ENCODE data around the gene PRPF8. TPM values are rescaled to one million over a fixed set of nuclear protein-coding genes. Genes with fewer than 3 reads are reported as not detected.
A peak's percentile ranks its signal among the peaks of the same experiment; 100 is the strongest.

Gene PRPF8
- total and polyA plus RNA-seq, 2 of the 13 experiments (the other 11 are each of a cell fraction or from before 2014, with no cell fraction given): 112 to 179 TPM

DNA sequence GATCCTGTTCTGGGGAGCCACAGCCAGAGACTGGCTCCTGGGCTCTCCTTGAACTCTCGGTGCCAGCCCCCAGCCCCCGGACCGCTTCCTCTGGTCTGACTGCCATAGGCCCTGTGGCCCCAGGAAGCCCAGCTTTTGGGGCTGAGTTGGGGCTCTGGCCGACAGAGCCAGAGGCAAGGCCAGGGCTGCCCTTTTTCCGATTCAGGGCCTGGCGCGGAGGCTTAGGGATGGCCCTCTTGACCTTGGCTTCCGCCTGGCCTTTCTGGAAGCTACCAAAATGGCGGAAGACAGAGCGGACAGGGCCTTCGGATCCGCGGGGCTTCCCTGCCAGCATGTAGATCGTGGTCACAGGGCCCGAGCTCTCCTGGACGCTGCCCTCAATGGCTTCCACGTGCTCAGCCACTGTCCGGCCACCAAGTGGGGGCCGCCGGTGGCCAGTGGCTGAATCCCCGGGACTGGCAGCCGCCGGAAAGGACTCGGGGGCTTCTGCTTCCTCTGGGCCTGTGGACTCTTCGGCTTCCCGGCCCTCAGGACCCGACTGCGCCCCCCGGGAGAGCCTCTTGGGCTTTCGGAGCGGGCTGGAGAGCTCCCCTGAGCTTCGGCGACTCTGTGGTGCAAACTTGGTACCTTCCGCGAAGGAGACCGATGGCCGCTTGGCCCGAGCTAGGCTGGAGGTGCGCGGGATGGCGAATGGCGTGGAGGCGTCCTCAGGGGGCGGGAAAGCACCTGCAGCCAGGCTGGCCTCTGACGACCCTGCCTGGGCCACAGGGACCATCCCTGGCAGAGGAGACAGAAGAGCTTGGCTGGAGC, 49.6 kb downstream of the PRPF8 start (continued):
- TF ChIP-seq, protein P1, sequence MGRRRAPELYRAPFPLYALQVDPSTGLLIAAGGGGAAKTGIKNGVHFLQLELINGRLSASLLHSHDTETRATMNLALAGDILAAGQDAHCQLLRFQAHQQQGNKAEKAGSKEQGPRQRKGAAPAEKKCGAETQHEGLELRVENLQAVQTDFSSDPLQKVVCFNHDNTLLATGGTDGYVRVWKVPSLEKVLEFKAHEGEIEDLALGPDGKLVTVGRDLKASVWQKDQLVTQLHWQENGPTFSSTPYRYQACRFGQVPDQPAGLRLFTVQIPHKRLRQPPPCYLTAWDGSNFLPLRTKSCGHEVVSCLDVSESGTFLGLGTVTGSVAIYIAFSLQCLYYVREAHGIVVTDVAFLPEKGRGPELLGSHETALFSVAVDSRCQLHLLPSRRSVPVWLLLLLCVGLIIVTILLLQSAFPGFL (CRISPR knock-in tag; IDR thresholded peaks at IDR 0.05): no peak
- TF ChIP-seq SIX4 (CRISPR knock-in tag; IDR thresholded peaks at IDR 0.05): no peak
- TF ChIP-seq, protein P2, sequence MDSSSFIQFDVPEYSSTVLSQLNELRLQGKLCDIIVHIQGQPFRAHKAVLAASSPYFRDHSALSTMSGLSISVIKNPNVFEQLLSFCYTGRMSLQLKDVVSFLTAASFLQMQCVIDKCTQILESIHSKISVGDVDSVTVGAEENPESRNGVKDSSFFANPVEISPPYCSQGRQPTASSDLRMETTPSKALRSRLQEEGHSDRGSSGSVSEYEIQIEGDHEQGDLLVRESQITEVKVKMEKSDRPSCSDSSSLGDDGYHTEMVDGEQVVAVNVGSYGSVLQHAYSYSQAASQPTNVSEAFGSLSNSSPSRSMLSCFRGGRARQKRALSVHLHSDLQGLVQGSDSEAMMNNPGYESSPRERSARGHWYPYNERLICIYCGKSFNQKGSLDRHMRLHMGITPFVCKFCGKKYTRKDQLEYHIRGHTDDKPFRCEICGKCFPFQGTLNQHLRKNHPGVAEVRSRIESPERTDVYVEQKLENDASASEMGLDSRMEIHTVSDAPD (CRISPR knock-in tag; IDR thresholded peaks at IDR 0.05): no peak

DNA sequence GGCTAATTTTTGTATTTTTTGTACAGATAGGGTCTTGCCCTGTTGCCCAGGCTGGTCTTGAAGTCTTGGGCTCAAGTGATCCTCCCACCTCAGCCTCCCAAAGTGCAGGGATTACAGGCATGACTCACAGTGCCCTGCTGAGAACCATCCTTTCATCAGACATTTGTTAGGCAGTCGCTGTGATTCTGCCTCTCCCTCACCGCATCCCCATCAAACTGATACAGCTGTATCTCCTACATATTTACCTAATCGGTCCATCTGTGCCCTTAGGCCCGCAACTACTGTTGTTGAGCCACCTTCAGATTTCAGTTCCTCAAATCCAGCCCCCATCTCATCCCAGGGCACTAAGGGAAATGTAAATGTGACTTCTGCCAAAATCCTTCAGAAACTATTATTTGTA, 54.0 kb downstream of the PRPF8 start:
- no TSS peak for BruUV-seq (replicated peaks)
- no peaks in the 10 kb centered on the region for H3K9me3 ChIP-seq (ENCODE audit: low read length)
- in situ Hi-C loops (cut with HindIII; ENCODE audit: extremely low pct_ligation_motif_present, low pct_unique_long_range_greater_than_20kb) (no loop called here), intact Hi-C loops (cut with micrococcal nuclease; ENCODE audit: unreplicated experiment) (no loop called here)
- TF ChIP-seq HOXA5 (CRISPR knock-in tag; IDR thresholded peaks at IDR 0.05) (no peak), FOSL2 (CRISPR knock-in tag; IDR thresholded peaks at IDR 0.05) (0 out of 2 replicates have a peak, but pooled peaks have one; percentile 45)
- DNase-seq (ENCODE audit: low spot score) (no peak), ATAC-seq (no peak), FAIRE-seq (no peak)
- H2AFZ ChIP-seq (ENCODE audit: low read length): no peak overlapping the region
- H3K4me2 ChIP-seq (ENCODE audit: low read depth, low read length): no peak overlapping the region
- H3K27ac ChIP-seq (ENCODE audit: extremely low read length, insufficient read depth, low read length): no peak overlapping the region
- no peaks in the 10 kb centered on the region for H4K20me1 ChIP-seq (ENCODE audit: insufficient read depth, low read length)
- no peak overlapping the region for H3K4me3 ChIP-seq (replicated peaks in 1 of 3; ENCODE audit: insufficient read depth in 1 of 3, low read depth in 2 of 3, low read length in 3 of 3)
- H3K36me3 ChIP-seq (replicated peaks in 1 of 2; ENCODE audit: control insufficient read depth in 1 of 2, insufficient read depth in 2 of 2, low read length in 2 of 2): peaks cover 0 to 2% of the 10 kb centered on the region in 2 experiments; a peak in 1 of 5 replicates
- H3K4me1 ChIP-seq (ENCODE audit: insufficient read depth, low read length): peaks cover 32% of the 10 kb centered on the region
- no peak overlapping the region for H3K9ac ChIP-seq (ENCODE audit: insufficient read depth, low read depth, low read length)
- ChIA-PET CTCF (ENCODE audit: low intra/inter-chr PET ratio, low total read pairs) (interaction anchor here (1.7 to 3.6 kb wide), 2 partner anchors 56 to 60 kb away, joined by 4 to 55 read pairs; no protein-coding TSS in a partner anchor), POLR2A (interaction anchor here (0.7 to 3.2 kb wide), 7 partner anchors 10 to 174 kb away, joined by 3 to 27 read pairs (median 4); partner anchors contain the start of genes MYO1C and RILP)
- no peaks in the 10 kb centered on the region for H3K79me2 ChIP-seq (ENCODE audit: insufficient read depth, low read length)
- H3K27me3 ChIP-seq (ENCODE audit: control insufficient read depth in 1 of 2, insufficient read depth in 2 of 2, low read length in 2 of 2): peaks cover 0 to 6% of the 10 kb centered on the region in 2 experiments; a peak in 1 of 5 replicates
- 28% methylated on average over 4 of the region's 4 CpGs for WGBS (ENCODE audit: low lambda C conversion rate)
